GM12878 (cell line): Measurements from ENCODE around the gene PNPO.

Experiments used
- ATF3 ChIP-seq: IDR thresholded peaks from 2 replicates; pipeline ENCODE4 v1.6.1; 2011; ENCODE audit warnings: low read depth, mild to moderate bottlenecking, low read length, moderate library complexity, borderline replicate concordance; ENCODE audit errors: extremely low read depth
- CTCF ChIP-seq, 3 experiments: IDR thresholded peaks in 2 of 3; conservative IDR thresholded peaks in 1 of 3; 2 replicates each; pipeline ENCODE4 v1.5.1; 2011; ENCODE audit warnings: low read depth in 3 of 3, low read length in 3 of 3, mild to moderate bottlenecking in 3 of 3, control low read depth in 2 of 3, moderate library complexity in 2 of 3, inconsistent platforms in 1 of 3, mixed read lengths in 1 of 3; ENCODE audit not compliant: control insufficient read depth in 2 of 3, insufficient read depth in 1 of 3; ENCODE audit errors: extremely low read depth in 1 of 3
- EZH2 ChIP-seq: IDR thresholded peaks from 2 replicates; pipeline ENCODE4 v1.6.1; 2012; ENCODE audit warnings: low read depth, mild to moderate bottlenecking, control low read depth, inconsistent platforms, low read length, borderline replicate concordance; ENCODE audit not compliant: control insufficient read depth
- FOXK2 ChIP-seq: fragments of 450-650 bp; IDR thresholded peaks from 2 replicates; pipeline ENCODE4 v1.6.1; 2017; ENCODE audit warnings: mild to moderate bottlenecking, moderate library complexity
- GABPA ChIP-seq: IDR thresholded peaks from 2 replicates; pipeline ENCODE4 v1.6.1; 2014; ENCODE audit warnings: antibody characterized with exemption, low read depth, mild to moderate bottlenecking, inconsistent platforms
- HDAC6 ChIP-seq: fragments of 200-600 bp; sonication (generic); IDR thresholded peaks from one replicate; pipeline ENCODE4 v1.8.0; 2017; ENCODE audit warnings: antibody characterized with exemption; ENCODE audit not compliant: unreplicated experiment
- JUNB ChIP-seq: IDR thresholded peaks from 2 replicates; pipeline ENCODE4 v1.6.1; 2016; ENCODE audit warnings: antibody characterized with exemption, mild to moderate bottlenecking
- JUND ChIP-seq: IDR thresholded peaks from 2 replicates; pipeline ENCODE4 v1.6.1; 2012; ENCODE audit warnings: low read depth, mild to moderate bottlenecking, low read length, improper control_type of control experiment, moderate library complexity
- MAX ChIP-seq: IDR thresholded peaks from 2 replicates; pipeline ENCODE4 v1.6.1; 2012; ENCODE audit warnings: low read depth, low read length, improper control_type of control experiment
- NR2C1 ChIP-seq: fragments of 450-650 bp; IDR thresholded peaks from 2 replicates; pipeline ENCODE4 v1.6.1; 2017; ENCODE audit warnings: antibody characterized with exemption, mild to moderate bottlenecking, moderate library complexity
- POLR2A ChIP-seq: IDR thresholded peaks from 2 replicates; pipeline ENCODE4 v1.6.1; 2011; ENCODE audit warnings: low read depth, mild to moderate bottlenecking, low read length
- RAD21 ChIP-seq: IDR thresholded peaks from 2 replicates; pipeline ENCODE4 v1.6.1; 2011; ENCODE audit warnings: mild to moderate bottlenecking, low read depth, low read length, moderate library complexity; ENCODE audit not compliant: insufficient read depth
- ZBTB11 ChIP-seq: fragments of 450-650 bp; formaldehyde crosslinking; IDR thresholded peaks from 2 replicates; pipeline ENCODE4 v1.5.0; 2022; ENCODE audit warnings: mild to moderate bottlenecking, missing genetic modification characterization

GRCh38 chr17:47952171-47953021 lies 11.0 kb downstream of the PNPO start:
- TF ChIP-seq CTCF (IDR thresholded peaks at IDR 0.05 in 2 of 3, conservative IDR thresholded peaks at IDR 0.05 in 1 of 3; ENCODE audit: control insufficient read depth in 2 of 3, extremely low read depth in 1 of 3, insufficient read depth in 1 of 3, low read depth in 3 of 3, low read length in 3 of 3) (no peak), HDAC6 (no peak), FOXK2 (no peak; the same call in 1 of the 2 replicates), RAD21 (no peak), POLR2A (no peak), MAX (no peak), JUNB (no peak), NR2C1 (no peak), ATF3 (no peak), GABPA (no peak), EZH2 (no peak), ZBTB11 (CRISPR knock-in tag) (no peak), JUND (no peak)
